Mucosa of stomach (tissue), 1 donor: ENCODE data around the gene FRMD4A.

ENCODE experiments used
- H3K27me3 ChIP-seq: one replicate; pipeline ENCODE4 v1.7.0; 2013; ENCODE audit warnings: mild to moderate bottlenecking, low read length; ENCODE audit not compliant: control insufficient read depth, insufficient read depth
- H3K36me3 ChIP-seq: one replicate; pipeline ENCODE4 v1.7.0; 2013; ENCODE audit warnings: low read length; ENCODE audit not compliant: control insufficient read depth, insufficient read depth
- H3K4me1 ChIP-seq: one replicate; pipeline ENCODE4 v1.7.0; 2013; ENCODE audit warnings: mild to moderate bottlenecking, low read length; ENCODE audit not compliant: control insufficient read depth, insufficient read depth
- H3K4me3 ChIP-seq: one replicate; pipeline ENCODE4 v1.7.0; 2013; ENCODE audit warnings: low read length
- H3K9ac ChIP-seq: one replicate; pipeline ENCODE4 v1.7.0; 2013; ENCODE audit warnings: mild to moderate bottlenecking, low read length, moderate library complexity
- H3K9me3 ChIP-seq: one replicate; pipeline ENCODE4 v1.7.0; 2013; ENCODE audit warnings: mild to moderate bottlenecking, low read length, moderate library complexity; ENCODE audit not compliant: control insufficient read depth
- donor health status: Pancreatic carcinoma.

Gene FRMD4A

GRCh38 chr10:13813550-13813949 is 517.2 kb downstream of the FRMD4A start:
- Histone ChIP-seq H3K9ac (no peak overlapping the region), H3K4me3 (no peak overlapping the region), H3K9me3 (no peaks in the 10 kb centered on the region), H3K36me3 (no peaks in the 10 kb centered on the region), H3K4me1 (no peaks in the 10 kb centered on the region), H3K27me3 (no peaks in the 10 kb centered on the region)

- Histone ChIP-seq H3K9ac (no peak overlapping the region), H3K36me3 (no peaks in the 10 kb centered on the region), H3K4me3 (no peak overlapping the region), H3K9me3 (no peaks in the 10 kb centered on the region), H3K4me1 (no peaks in the 10 kb centered on the region), H3K27me3 (no peaks in the 10 kb centered on the region)
Measured at GRCh38 chr10:13812804-13813203, 517.9 kb downstream of the FRMD4A start.

GRCh38 chr10:13810568-13810967 is 520.2 kb downstream of the FRMD4A start:
- no peaks in the 10 kb centered on the region for H3K36me3 ChIP-seq
- no peaks in the 10 kb centered on the region for H3K9me3 ChIP-seq
- no peak overlapping the region for H3K9ac ChIP-seq
- H3K4me1 ChIP-seq = no peaks in the 10 kb centered on the region
- H3K27me3 ChIP-seq = no peaks in the 10 kb centered on the region
- H3K4me3 ChIP-seq = no peak overlapping the region

- H3K27me3 ChIP-seq = no peaks in the 10 kb centered on the region
- no peak overlapping the region for H3K4me3 ChIP-seq
- no peaks in the 10 kb centered on the region for H3K9me3 ChIP-seq
- no peak overlapping the region for H3K9ac ChIP-seq
- no peaks in the 10 kb centered on the region for H3K4me1 ChIP-seq
- H3K36me3 ChIP-seq = no peaks in the 10 kb centered on the region
Measured at GRCh38 chr10:13809427-13809826, 521.3 kb downstream of the FRMD4A start.

GRCh38 chr10:13808556-13809391 is 522.0 kb downstream of the FRMD4A start:
- no peak overlapping the region for H3K9ac ChIP-seq
- no peaks in the 10 kb centered on the region for H3K9me3 ChIP-seq
- H3K4me1 ChIP-seq = peaks cover 1% of the 10 kb centered on the region
- H3K27me3 ChIP-seq = peaks cover 3% of the 10 kb centered on the region
- H3K36me3 ChIP-seq = no peaks in the 10 kb centered on the region
- H3K4me3 ChIP-seq = no peak overlapping the region

- H3K9me3 ChIP-seq = no peaks in the 10 kb centered on the region
- peaks cover 4% of the 10 kb centered on the region for H3K4me1 ChIP-seq
- no peak overlapping the region for H3K4me3 ChIP-seq
- H3K36me3 ChIP-seq = no peaks in the 10 kb centered on the region
- peaks cover 3% of the 10 kb centered on the region for H3K27me3 ChIP-seq
- H3K9ac ChIP-seq = no peak overlapping the region
Measured at GRCh38 chr10:13806419-13806818, 524.3 kb downstream of the FRMD4A start.

- peaks cover 4% of the 10 kb centered on the region for H3K4me1 ChIP-seq
- H3K4me3 ChIP-seq = no peak overlapping the region
- no peak overlapping the region for H3K9ac ChIP-seq
- no peaks in the 10 kb centered on the region for H3K9me3 ChIP-seq
- peaks cover 3% of the 10 kb centered on the region for H3K27me3 ChIP-seq
- H3K36me3 ChIP-seq = no peaks in the 10 kb centered on the region
Measured at GRCh38 chr10:13803566-13804554, 526.9 kb downstream of the FRMD4A start.

- Histone ChIP-seq H3K4me3 (no peak overlapping the region), H3K4me1 (peaks cover 4% of the 10 kb centered on the region), H3K27me3 (peaks cover 3% of the 10 kb centered on the region), H3K9ac (no peak overlapping the region), H3K9me3 (no peaks in the 10 kb centered on the region), H3K36me3 (no peaks in the 10 kb centered on the region)
Measured at GRCh38 chr10:13801907-13802288, 528.8 kb downstream of the FRMD4A start.

GRCh38 chr10:13801156-13801906 is 529.4 kb downstream of the FRMD4A start:
- no peaks in the 10 kb centered on the region for H3K9me3 ChIP-seq
- H3K27me3 ChIP-seq = peaks cover 3% of the 10 kb centered on the region
- H3K9ac ChIP-seq = no peak overlapping the region
- H3K4me1 ChIP-seq = peaks cover 4% of the 10 kb centered on the region
- H3K36me3 ChIP-seq = no peaks in the 10 kb centered on the region
- H3K4me3 ChIP-seq = no peak overlapping the region

GRCh38 chr10:13797164-13797563 is 533.6 kb downstream of the FRMD4A start:
- H3K36me3 ChIP-seq = no peaks in the 10 kb centered on the region
- no peaks in the 10 kb centered on the region for H3K9me3 ChIP-seq
- H3K4me3 ChIP-seq = no peak overlapping the region
- H3K4me1 ChIP-seq = peaks cover 6% of the 10 kb centered on the region
- H3K9ac ChIP-seq = no peak overlapping the region
- no peaks in the 10 kb centered on the region for H3K27me3 ChIP-seq

- Histone ChIP-seq H3K36me3 (no peaks in the 10 kb centered on the region), H3K27me3 (no peaks in the 10 kb centered on the region), H3K4me1 (peaks cover 6% of the 10 kb centered on the region), H3K4me3 (no peak overlapping the region), H3K9ac (no peak overlapping the region), H3K9me3 (no peaks in the 10 kb centered on the region)
Measured at GRCh38 chr10:13795653-13796555, 534.8 kb downstream of the FRMD4A start.
